K562 (cell line): ENCODE data around the gene B3GAT3. TPM values are rescaled to one million over a fixed set of nuclear protein-coding genes. Genes with fewer than 3 reads are reported as not detected.

Experiments
- CBFA2T3 ChIP-seq: fragments of 450-650 bp; IDR thresholded peaks from 2 replicates; pipeline ENCODE4 v1.6.1; 2017
- HNRNPLL ChIP-seq: fragments of 200-400 bp; formaldehyde crosslinking; IDR thresholded peaks from 2 replicates; pipeline ENCODE4 v1.6.1; 2017; ENCODE audit warnings: low read length, low read depth, mild to moderate bottlenecking; ENCODE audit not compliant: poor library complexity, severe bottlenecking
- MAZ ChIP-seq, 2 experiments: fragments of 450-650 bp in 1 of 2; sonication (generic) in 1 of 2; formaldehyde crosslinking; IDR thresholded peaks in 1 of 2; conservative IDR thresholded peaks in 1 of 2; 2 replicates each; pipeline versions ENCODE4 v1.4.0 to v1.5.0; 2020; ENCODE audit warnings: mild to moderate bottlenecking in 1 of 2, missing genetic modification reagents in 1 of 2
- MITF ChIP-seq: IDR thresholded peaks from 2 replicates; pipeline ENCODE4 v1.6.1; 2014; ENCODE audit warnings: antibody characterized with exemption
- MTA3 ChIP-seq: fragments of 450-650 bp; formaldehyde crosslinking; IDR thresholded peaks from 2 replicates; pipeline ENCODE4 v1.6.1; 2017; ENCODE audit warnings: mild to moderate bottlenecking, borderline replicate concordance
- MXI1 ChIP-seq: IDR thresholded peaks from 2 replicates; pipeline ENCODE4 v1.6.1; 2011; ENCODE audit warnings: low read depth, mild to moderate bottlenecking, improper control_type of control experiment, low read length
- MYNN ChIP-seq, 2 experiments: sonication (generic); formaldehyde crosslinking in 1 of 2; IDR thresholded peaks; 2 replicates each; pipeline versions ENCODE4 v1.5.0 to v1.6.1; 2016 to 2020; ENCODE audit warnings: antibody characterized with exemption in 1 of 2, missing genetic modification reagents in 1 of 2
- PHB2 ChIP-seq: fragments of 450-650 bp; IDR thresholded peaks from 2 replicates; pipeline ENCODE4 v1.6.1; 2017; ENCODE audit warnings: low read depth
- PHF21A ChIP-seq: fragments of 450-650 bp; IDR thresholded peaks from 2 replicates; pipeline ENCODE4 v1.6.1; 2017; ENCODE audit warnings: low read depth, borderline replicate concordance
- PKNOX1 ChIP-seq: fragments of 450-650 bp; IDR thresholded peaks from 2 replicates; pipeline ENCODE4 v1.6.1; 2016
- PTRF ChIP-seq: fragments of 450-650 bp; IDR thresholded peaks from 2 replicates; pipeline ENCODE4 v1.6.1; 2016; ENCODE audit warnings: mild to moderate bottlenecking, missing genetic modification characterization, missing compliant biosample characterization
- RBBP5 ChIP-seq: fragments of 200-600 bp; sonication (generic); IDR thresholded peaks from 2 replicates; pipeline ENCODE4 v1.6.1; 2012; ENCODE audit warnings: borderline replicate concordance, mild to moderate bottlenecking, low read length, control low read depth, inconsistent platforms; ENCODE audit not compliant: insufficient read depth, poor library complexity, severe bottlenecking
- SETDB1 ChIP-seq: IDR thresholded peaks from one replicate; pipeline ENCODE4 v1.6.1; 2012; ENCODE audit warnings: low read length, control low read depth, inconsistent platforms
- SUPT5H ChIP-seq: fragments of 450-650 bp; IDR thresholded peaks from 2 replicates; pipeline ENCODE4 v1.6.1; 2016
- TRIM25 ChIP-seq: fragments of 450-650 bp; IDR thresholded peaks from 2 replicates; pipeline ENCODE4 v1.7.0; 2016; ENCODE audit warnings: borderline replicate concordance
- ZBED1 ChIP-seq: IDR thresholded peaks from 2 replicates; pipeline ENCODE4 v1.6.1; 2014
- ZEB2 ChIP-seq: fragments of 450-650 bp; IDR thresholded peaks from 2 replicates; pipeline ENCODE4 v1.6.1; 2016
- ZNF253 ChIP-seq: fragments of 250-450 bp; sonication (Bioruptor Pico); conservative IDR thresholded peaks from 2 replicates; pipeline ENCODE4 v1.6.1; 2021; ENCODE audit warnings: mild to moderate bottlenecking
- ZNF589 ChIP-seq: fragments of 200-800 bp; sonication (Bioruptor generic); IDR thresholded peaks from 2 replicates; pipeline ENCODE4 v1.6.1; 2016; ENCODE audit warnings: low read depth, missing genetic modification characterization, missing compliant biosample characterization
- ZNF766 ChIP-seq: fragments of 200-800 bp; sonication (Bioruptor generic); conservative IDR thresholded peaks from 2 replicates; pipeline ENCODE4 v1.6.1; 2016; ENCODE audit warnings: missing genetic modification characterization, missing compliant biosample characterization
- polyA plus RNA-seq, 8 experiments: library from polyadenylated mRNA; depleted of rRNA in 4 of 8; stranded (reverse) in 5 of 8; unstranded in 3 of 8; fragments of >200 nt; fragmentation: Nextera tagmentation in 2 of 8; fragmentation: Illumina TruSeq in 1 of 8; extraction: Ambion mirVana in 2 of 8; extraction: Trizol in 1 of 8; gene quantifications; 2 replicates each; pipeline versions ENCODE4 v1.2.1 to v1.2.3, GENCODE V29; 2011 to 2014; ENCODE audit warnings: inconsistent platforms in 1 of 8, missing spikeins in 1 of 8
- total RNA-seq, 7 experiments: library from RNA; depleted of rRNA in 6 of 7; stranded (reverse); fragments of >200 nt in 6 of 7; fragmentation: Illumina TruSeq in 2 of 7; extraction: Trizol in 2 of 7; gene quantifications; 2 replicates each; pipeline versions ENCODE4 v1.2.1 to v1.2.3, GENCODE V29; 2011 to 2021; ENCODE audit warnings: low replicate concordance in 1 of 7
- TF ChIP-seq, protein P1 (sequence below): fragments of 250-450 bp; sonication (Bioruptor Pico); IDR thresholded peaks from 2 replicates; pipeline ENCODE4 v1.5.0; 2021
- TF ChIP-seq, protein P2 (sequence below), 2 experiments: fragments of 450-650 bp; IDR thresholded peaks; 2 replicates each; pipeline ENCODE4 v1.6.1; 2016

B3GAT3 gene
- total and polyA plus RNA-seq, 9 of the 15 experiments (the other 6 are each of a cell fraction or from before 2014, with no cell fraction given) = 0.30 to 64.0 (median 21.4) TPM

DNA sequence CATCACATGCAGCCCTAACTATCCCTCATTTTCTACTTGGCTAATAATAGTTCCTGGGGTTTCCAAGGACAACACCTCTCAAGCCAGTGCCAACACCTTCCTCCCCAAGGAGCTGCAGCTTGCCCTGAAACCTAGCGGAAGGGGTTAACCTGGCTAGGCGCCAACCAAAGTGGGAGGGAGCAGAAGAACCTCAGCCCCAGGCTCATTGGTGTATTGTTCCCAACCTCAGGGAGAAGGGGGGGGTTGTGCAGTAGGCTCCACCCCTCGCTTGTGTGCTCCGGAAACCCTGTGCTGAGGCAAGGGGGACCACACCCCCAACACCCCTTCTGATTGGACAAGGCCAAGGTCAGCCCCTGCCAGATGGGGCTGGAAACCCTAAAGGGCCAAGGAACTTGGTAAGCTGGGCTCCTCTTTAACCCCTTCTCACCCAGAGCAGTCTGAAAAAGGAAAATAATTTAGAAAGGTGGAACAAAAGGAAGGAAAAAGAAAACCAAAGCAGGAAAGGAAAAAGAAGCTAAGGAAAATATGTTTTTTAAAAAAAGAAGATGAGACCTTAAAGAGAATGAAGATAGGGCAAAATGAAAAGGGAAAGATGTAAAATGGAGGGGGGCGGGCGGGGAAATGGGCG is 22.6 kb downstream of the B3GAT3 start (continued):
- TF ChIP-seq MITF (no peak), PKNOX1 (peak; percentile 44), RBBP5 (no peak), ZNF589 (CRISPR knock-in tag) (no peak), ZNF766 (CRISPR knock-in tag) (peak; percentile 49; the same call in 1 of the 2 replicates), ZEB2 (peak; percentile 17; the same call in 1 of the 2 replicates), PTRF (tag) (no peak), CBFA2T3 (peak; percentile 14; the same call in 1 of the 2 replicates), ZBED1 (0 out of 2 replicates have a peak, but pooled peaks have one; percentile 66), HNRNPLL (peak; percentile 29), SUPT5H (no peak), MYNN (IDR thresholded peaks at IDR 0.05) (peak; percentile 69; the same call in 1 of the 2 replicates), MYNN (CRISPR knock-in tag; IDR thresholded peaks at IDR 0.05) (no peak), SETDB1 (no peak), MTA3 (peak; percentile 24; the same call in 1 of the 2 replicates), PHB2 (0 out of 2 replicates have a peak, but pooled peaks have one; percentile 49), TRIM25 (no peak), ZNF253 (CRISPR knock-in tag) (no peak), PHF21A (peak; percentile 53; the same call in 1 of the 2 replicates), MXI1 (no peak), MAZ (CRISPR knock-in tag; conservative IDR thresholded peaks at IDR 0.05 in 1 of 2, IDR thresholded peaks at IDR 0.05 in 1 of 2) (peak; percentile 41 to 87; a peak in 3 of 4 replicates)
- TF ChIP-seq, protein P1, sequence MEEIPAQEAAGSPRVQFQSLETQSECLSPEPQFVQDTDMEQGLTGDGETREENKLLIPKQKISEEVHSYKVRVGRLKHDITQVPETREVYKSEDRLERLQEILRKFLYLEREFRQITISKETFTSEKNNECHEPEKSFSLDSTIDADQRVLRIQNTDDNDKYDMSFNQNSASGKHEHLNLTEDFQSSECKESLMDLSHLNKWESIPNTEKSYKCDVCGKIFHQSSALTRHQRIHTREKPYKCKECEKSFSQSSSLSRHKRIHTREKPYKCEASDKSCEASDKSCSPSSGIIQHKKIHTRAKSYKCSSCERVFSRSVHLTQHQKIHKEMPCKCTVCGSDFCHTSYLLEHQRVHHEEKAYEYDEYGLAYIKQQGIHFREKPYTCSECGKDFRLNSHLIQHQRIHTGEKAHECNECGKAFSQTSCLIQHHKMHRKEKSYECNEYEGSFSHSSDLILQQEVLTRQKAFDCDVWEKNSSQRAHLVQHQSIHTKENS (CRISPR knock-in tag) = no peak
- TF ChIP-seq, protein P2, sequence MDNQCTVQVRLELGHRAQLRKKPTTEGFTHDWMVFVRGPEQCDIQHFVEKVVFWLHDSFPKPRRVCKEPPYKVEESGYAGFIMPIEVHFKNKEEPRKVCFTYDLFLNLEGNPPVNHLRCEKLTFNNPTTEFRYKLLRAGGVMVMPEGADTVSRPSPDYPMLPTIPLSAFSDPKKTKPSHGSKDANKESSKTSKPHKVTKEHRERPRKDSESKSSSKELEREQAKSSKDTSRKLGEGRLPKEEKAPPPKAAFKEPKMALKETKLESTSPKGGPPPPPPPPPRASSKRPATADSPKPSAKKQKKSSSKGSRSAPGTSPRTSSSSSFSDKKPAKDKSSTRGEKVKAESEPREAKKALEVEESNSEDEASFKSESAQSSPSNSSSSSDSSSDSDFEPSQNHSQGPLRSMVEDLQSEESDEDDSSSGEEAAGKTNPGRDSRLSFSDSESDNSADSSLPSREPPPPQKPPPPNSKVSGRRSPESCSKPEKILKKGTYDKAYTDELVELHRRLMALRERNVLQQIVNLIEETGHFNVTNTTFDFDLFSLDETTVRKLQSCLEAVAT (IDR thresholded peaks at IDR 0.05) = peak; percentile 13 to 50; a peak in 1 of 4 replicates
